ENCODE data around the gene COASY.

COASY gene

DNA sequence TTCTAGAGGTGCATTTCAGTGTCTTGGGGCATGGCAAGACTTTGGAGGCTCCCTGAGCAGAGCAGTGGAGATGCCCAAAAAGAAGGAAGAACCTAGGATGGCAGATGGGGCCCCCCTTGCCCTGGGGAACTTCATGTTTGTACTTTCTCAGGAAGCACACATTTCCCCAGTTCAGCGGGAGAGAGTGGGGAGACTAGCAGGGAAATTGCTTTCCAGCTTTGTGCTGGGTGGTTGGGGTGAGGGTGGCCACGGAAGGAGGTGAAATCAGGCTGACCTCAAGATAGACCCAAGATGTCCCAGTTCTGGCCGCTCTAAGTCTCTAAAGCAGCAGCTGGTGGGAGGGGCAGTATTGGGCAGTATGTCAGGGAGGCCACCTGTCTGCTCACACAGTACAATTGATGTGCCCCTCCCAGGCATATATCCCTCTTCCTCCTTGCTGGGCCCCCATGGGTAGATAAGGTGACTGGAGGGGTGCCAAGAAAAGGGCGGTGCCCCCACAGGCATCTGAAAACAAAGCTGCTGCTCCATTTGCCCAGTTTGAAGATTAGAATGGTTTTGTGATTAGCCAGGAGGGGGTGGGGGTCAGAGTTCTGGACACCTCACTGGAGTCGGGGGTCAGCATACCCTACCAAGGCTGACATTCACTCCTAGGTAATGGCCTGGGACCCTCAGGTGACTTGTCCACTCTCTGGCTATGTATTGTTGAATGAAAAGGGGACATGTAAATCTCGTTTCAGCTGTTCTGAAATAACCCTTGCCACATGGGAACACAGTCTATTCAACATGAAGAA is 43.0 kb upstream of the COASY start:
- peaks cover 0 to 78% (median 0%) of the 10 kb centered on the region in 11 experiments; a peak in 7 of 22 replicates for H3K36me3 ChIP-seq
- peaks cover 28 to 67% (median 45%) of the 10 kb centered on the region in 10 experiments for H3K4me1 ChIP-seq
- peaks cover 0 to 90% (median 0%) of the 10 kb centered on the region in 11 experiments; a peak in 6 of 22 replicates for H4K20me1 ChIP-seq
- peak overlapping the region in 1 of 10 experiments; percentile 28; a peak in 3 of 20 replicates for H3K4me3 ChIP-seq
- no peaks in the 10 kb centered on the region for H3K27me3 ChIP-seq
- H3K27ac ChIP-seq = peak overlapping the region in 7 of 11 experiments; percentile 34 to 83 (median 53); a peak in 11 of 22 replicates
- no peak for TF ChIP-seq Cebpa-rat (IDR thresholded peaks at IDR 0.05)
- no peaks in the 10 kb centered on the region for H3K9me3 ChIP-seq (replicated peaks in 1 of 11)
- H3K9ac ChIP-seq = peak overlapping the region in 8 of 11 experiments; percentile 20 to 75 (median 46); a peak in 13 of 22 replicates
- peak overlapping the region; percentile 40 to 95 (median 80) for H3K4me2 ChIP-seq

DNA sequence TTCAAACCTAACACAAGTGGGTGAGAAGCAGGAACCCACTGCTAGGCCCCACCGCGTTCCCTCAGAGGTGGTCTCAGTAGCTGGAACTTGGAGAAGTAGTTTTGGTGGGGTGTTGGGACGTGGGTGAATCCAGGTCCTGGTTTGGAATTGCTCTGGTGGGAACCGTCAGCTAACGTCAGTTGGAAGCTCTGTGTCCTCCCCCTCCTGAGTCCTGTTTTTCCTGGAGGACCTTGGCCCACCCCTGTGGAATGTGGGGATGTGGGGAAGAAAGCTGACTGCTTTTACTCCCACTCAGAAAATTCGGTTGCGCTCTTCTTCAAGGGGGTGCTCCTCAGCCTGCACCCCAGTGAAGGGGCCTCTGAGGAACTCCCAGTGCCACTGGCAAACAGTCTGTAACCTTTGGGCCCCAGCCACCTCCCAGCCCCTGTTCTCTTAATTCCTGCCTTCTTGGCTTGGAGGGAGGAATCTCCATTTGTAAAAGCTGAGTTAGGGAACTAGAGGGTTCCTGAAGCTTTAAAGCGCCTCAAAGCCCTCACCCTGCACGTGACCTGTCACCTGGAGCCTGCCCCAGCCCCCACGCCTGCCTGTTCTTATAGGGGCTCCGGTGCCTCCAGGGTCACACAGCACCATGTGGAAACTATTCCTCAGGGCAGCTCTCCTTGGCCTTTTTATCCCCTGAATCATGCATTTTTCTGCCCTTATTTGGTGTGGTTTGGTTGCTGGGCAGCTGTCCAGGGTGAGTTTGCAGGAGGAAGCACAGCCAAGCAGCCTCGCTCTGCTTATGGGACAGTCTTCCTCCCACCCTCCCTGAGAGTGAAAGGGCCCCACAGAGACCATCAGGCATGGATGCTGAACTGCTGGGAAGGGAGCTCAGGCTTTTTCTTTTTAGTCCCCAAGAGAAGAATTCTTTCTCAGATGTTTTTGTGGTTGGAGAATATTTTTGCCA is 42.1 kb upstream of the COASY start:
- peak overlapping the region in 5 of 11 experiments; percentile 13 to 75 (median 58); a peak in 8 of 22 replicates for H3K9ac ChIP-seq
- H3K4me3 ChIP-seq = 0 out of 20 replicates have a peak overlapping the region, but pooled peaks of 1 of the 10 experiments have one; percentile 12

DNA sequence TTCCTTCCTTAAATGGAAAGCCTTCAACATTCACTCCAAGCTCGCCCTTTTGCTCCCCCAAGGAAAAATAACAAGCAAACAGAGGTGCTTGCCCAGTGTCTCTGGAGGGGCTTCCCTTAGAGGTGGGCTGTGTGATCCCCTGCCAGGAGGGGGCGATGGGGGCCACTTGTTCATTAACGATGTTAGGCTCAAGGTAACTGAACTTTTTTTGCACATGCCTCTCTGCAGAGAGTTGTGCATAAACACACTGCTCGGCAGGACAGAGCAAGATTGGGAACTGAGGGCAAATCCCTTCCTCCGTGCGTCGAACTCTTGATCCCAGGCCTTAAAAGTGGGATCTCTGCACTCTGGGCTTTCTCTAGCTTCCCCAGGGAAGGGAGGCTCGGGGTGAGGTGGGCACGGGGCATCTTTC is 41.4 kb upstream of the COASY start:
- H3K4me2 ChIP-seq = peak overlapping the region in 9 of 11 experiments; percentile 75 to 95 (median 86); a peak in 12 of 22 replicates
- peak overlapping the region in 2 of 11 experiments; percentile 75 to 83; a peak in 1 of 22 replicates for H3K27ac ChIP-seq
- peaks cover 0 to 65% (median 0%) of the 10 kb centered on the region in 11 experiments; a peak in 7 of 22 replicates for H3K36me3 ChIP-seq

More for the DNA sequence above, 42.1 kb upstream of the COASY start:
- peak overlapping the region; percentile 40 to 95 (median 80); a peak in 20 of 22 replicates for H3K4me2 ChIP-seq
- peak overlapping the region in 3 of 11 experiments; percentile 61 to 83 (median 75); a peak in 7 of 22 replicates for H3K27ac ChIP-seq
- no peak for TF ChIP-seq Cebpa-rat (IDR thresholded peaks at IDR 0.05)
- no peaks in the 10 kb centered on the region for H3K9me3 ChIP-seq (replicated peaks in 1 of 11)
- no peaks in the 10 kb centered on the region for H3K27me3 ChIP-seq
- peaks cover 0 to 81% (median 0%) of the 10 kb centered on the region in 11 experiments; a peak in 5 of 22 replicates for H4K20me1 ChIP-seq
- peaks cover 28 to 66% (median 45%) of the 10 kb centered on the region in 10 experiments for H3K4me1 ChIP-seq
- H3K36me3 ChIP-seq = peaks cover 0 to 73% (median 0%) of the 10 kb centered on the region in 11 experiments; a peak in 7 of 22 replicates

DNA sequence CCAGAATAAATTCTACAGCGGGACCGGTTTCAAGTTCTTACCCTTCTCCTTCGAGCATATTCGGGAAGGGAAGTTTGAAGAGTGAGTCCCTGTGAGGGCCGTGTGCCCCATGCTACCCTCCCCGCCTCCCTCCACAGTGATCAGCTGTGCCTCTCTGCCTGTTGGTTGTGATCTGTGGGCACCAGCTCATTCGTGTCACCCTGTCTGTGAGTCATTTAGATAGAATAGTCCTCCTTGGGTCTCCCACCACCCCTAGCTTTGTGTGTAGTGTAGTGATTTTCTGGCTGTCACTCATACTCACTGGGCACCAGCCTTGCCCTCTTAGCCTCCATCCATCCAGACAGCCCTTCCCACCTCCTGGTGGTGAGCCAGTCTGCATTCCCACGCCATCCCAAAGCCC is 40.9 kb upstream of the COASY start:
- H3K4me2 ChIP-seq = peak overlapping the region in 3 of 11 experiments; percentile 80 to 95 (median 93); a peak in 7 of 22 replicates
- no peak for TF ChIP-seq Cebpa-rat (IDR thresholded peaks at IDR 0.05)

More for the DNA sequence above, 41.4 kb upstream of the COASY start:
- TF ChIP-seq Cebpa-rat (IDR thresholded peaks at IDR 0.05) = no peak
- no peaks in the 10 kb centered on the region for H3K27me3 ChIP-seq
- H4K20me1 ChIP-seq = peaks cover 0 to 74% (median 0%) of the 10 kb centered on the region in 11 experiments; a peak in 5 of 22 replicates
- H3K9me3 ChIP-seq (replicated peaks in 1 of 11) = no peaks in the 10 kb centered on the region
- H3K4me3 ChIP-seq = no peak overlapping the region
- peak overlapping the region in 2 of 11 experiments; percentile 13 to 75; a peak in 1 of 22 replicates for H3K9ac ChIP-seq
- peaks cover 28 to 69% (median 45%) of the 10 kb centered on the region in 10 experiments for H3K4me1 ChIP-seq

DNA sequence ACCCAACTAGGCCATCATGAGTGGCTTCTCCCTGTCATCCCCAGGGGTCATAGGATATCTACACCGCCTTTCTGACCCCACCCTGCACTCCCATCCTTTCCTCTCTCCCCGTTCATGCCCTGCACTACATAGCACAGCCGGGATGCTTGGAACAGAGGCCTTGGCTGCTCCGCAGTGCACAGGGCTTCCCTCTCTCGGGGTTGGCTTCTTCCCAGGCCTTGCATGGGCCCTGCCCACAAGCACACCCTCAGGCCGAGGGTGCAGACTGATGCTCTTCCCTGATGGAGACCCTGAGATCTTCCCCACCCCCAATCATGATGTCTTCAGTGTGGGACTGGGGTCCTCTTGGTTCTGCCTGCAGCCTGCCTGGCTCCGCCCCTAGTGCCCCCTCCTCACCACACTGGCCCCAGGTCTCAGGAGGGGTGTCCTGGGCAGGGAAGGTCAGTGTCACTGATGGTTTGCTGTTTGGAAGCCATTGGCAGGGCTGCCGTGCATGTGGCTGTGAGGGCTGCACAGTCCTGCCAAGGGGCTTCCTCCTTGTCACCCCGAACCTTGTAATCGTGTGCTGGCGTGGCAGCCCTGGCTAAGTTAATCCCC is 40.2 kb upstream of the COASY start:
- Histone ChIP-seq H3K9ac (0 out of 22 replicates have a peak overlapping the region, but pooled peaks of 1 of the 11 experiments have one; percentile 5), H3K27ac (no peak overlapping the region), H3K27me3 (no peaks in the 10 kb centered on the region), H4K20me1 (peaks cover 0 to 62% (median 0%) of the 10 kb centered on the region in 11 experiments; a peak in 5 of 22 replicates), H3K4me2 (peak overlapping the region in 1 of 11 experiments; percentile 80; a peak in 1 of 22 replicates), H3K4me3 (no peak overlapping the region), H3K9me3 (replicated peaks in 1 of 11) (no peaks in the 10 kb centered on the region), H3K36me3 (peaks cover 0 to 53% (median 0%) of the 10 kb centered on the region in 11 experiments; a peak in 7 of 22 replicates), H3K4me1 (peaks cover 23 to 70% (median 49%) of the 10 kb centered on the region in 10 experiments)
- no peak for TF ChIP-seq Cebpa-rat (IDR thresholded peaks at IDR 0.05)

More for the DNA sequence above, 40.9 kb upstream of the COASY start:
- Histone ChIP-seq H3K4me3 (no peak overlapping the region), H3K27ac (no peak overlapping the region), H3K9me3 (replicated peaks in 1 of 11) (no peaks in the 10 kb centered on the region), H4K20me1 (peaks cover 0 to 69% (median 0%) of the 10 kb centered on the region in 11 experiments; a peak in 5 of 22 replicates), H3K27me3 (no peaks in the 10 kb centered on the region), H3K9ac (no peak overlapping the region; a peak in 1 of 22 replicates), H3K36me3 (peaks cover 0 to 61% (median 0%) of the 10 kb centered on the region in 11 experiments; a peak in 7 of 22 replicates), H3K4me1 (peaks cover 28 to 70% (median 46%) of the 10 kb centered on the region in 10 experiments)

DNA sequence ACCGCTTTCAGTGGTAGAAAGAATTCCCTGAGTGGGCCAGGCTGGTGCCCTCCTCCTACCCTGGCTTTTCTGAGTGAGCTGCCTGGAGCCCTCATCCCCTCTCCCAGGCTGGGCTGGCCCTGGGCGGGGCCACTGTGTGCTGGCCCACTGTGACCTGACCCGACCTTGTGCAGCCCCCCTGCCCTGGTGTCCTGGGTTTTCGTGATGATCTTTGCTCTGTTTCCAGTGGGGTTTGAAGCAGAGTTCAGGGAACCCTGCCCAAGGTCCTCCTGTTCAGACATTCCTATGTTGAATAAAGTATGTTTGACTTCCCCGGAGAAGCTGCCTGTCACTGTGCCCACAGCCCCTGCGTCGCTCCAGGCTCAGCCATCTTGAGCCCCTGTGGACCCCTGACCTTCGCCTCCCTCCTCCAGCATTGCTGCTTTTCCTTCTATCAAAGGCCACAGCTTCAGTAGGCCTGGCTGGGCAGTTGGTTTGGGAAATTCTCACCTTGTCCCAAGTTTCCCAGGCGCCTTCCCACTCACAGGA is 39.6 kb upstream of the COASY start:
- Histone ChIP-seq H3K9ac (peak overlapping the region in 1 of 11 experiments; percentile 5; a peak in 1 of 22 replicates), H3K36me3 (peaks cover 0 to 48% (median 0%) of the 10 kb centered on the region in 11 experiments; a peak in 7 of 22 replicates), H3K4me1 (peaks cover 28 to 69% (median 49%) of the 10 kb centered on the region in 10 experiments), H3K4me2 (no peak overlapping the region), H3K9me3 (replicated peaks in 1 of 11) (no peaks in the 10 kb centered on the region), H3K27ac (no peak overlapping the region), H3K4me3 (no peak overlapping the region), H3K27me3 (no peaks in the 10 kb centered on the region), H4K20me1 (peaks cover 0 to 56% (median 0%) of the 10 kb centered on the region in 11 experiments; a peak in 5 of 22 replicates)
- no peak for TF ChIP-seq Cebpa-rat (IDR thresholded peaks at IDR 0.05)

DNA sequence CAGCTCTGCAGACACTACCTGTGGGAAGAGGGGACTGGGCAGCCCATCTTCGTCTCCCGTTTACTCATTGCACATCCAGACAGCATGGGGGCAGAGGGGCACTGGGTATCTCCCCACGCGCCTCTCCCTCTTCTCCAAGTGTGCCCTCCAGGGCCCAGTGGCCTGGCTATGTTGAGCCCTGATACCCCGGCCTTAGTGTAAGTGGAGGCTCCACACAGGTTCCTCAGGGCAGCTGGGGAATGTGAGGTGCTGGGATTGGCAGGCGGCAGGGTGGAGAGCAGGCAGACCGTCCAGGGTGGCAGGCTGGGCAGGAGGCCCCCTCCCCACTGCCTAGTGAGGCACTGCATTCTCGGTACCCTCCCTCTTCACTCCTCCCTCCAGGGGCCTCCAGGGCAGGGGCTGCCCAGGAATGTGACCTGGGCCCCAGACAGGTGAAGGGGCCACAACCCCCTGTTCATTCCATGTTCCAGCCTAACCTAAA is 39.1 kb upstream of the COASY start:
- Histone ChIP-seq H3K9me3 (replicated peaks in 1 of 11) (no peaks in the 10 kb centered on the region), H3K4me3 (no peak overlapping the region), H4K20me1 (peaks cover 0 to 52% (median 0%) of the 10 kb centered on the region in 11 experiments; a peak in 5 of 22 replicates), H3K4me2 (no peak overlapping the region), H3K9ac (no peak overlapping the region; a peak in 1 of 22 replicates), H3K36me3 (peaks cover 0 to 48% (median 0%) of the 10 kb centered on the region in 11 experiments; a peak in 7 of 22 replicates), H3K4me1 (peaks cover 28 to 64% (median 46%) of the 10 kb centered on the region in 10 experiments), H3K27me3 (no peaks in the 10 kb centered on the region), H3K27ac (no peak overlapping the region)
- TF ChIP-seq Cebpa-rat (IDR thresholded peaks at IDR 0.05) = no peak

Data from BLaER1 treated with 17β-estradiol and CSF1 and Interleukin-3, amounts not matched to agents 10 nM and 100 nM (cell line).